Tibial nerve (tissue), 4 donors: ENCODE results near the gene CSPG4. TPM values are rescaled to one million over a fixed set of nuclear protein-coding genes. Genes with fewer than 3 reads are reported as not detected.
"Not testable (repeated sequence)": the region's sequence is repeated elsewhere in the genome, so short reads cannot be mapped to it uniquely, and the experiment has no call there.

Source experiments
- DNase-seq, 2 donors: peaks; one replicate each; pipeline ENCODE4 v3.0.0-alpha.2; 2019; ENCODE audit warnings: low spot score in 2 of 2
- H3K27ac ChIP-seq, 4 donors: fragments of 200-600 bp; sonication (generic) in 3 of 4; one replicate each; pipeline ENCODE4 v1.5.1; 2017 to 2019; ENCODE audit warnings: mild to moderate bottlenecking in 1 of 4
- H3K27me3 ChIP-seq, 2 donors: fragments of 200-600 bp; sonication (generic) in 1 of 2; one replicate each; pipeline versions ENCODE4 v1.5.1 to v1.6.0; 2017 to 2019
- H3K36me3 ChIP-seq, 3 donors: fragments of 200-600 bp; sonication (generic); one replicate each; pipeline ENCODE4 v1.5.1; 2018 to 2019
- H3K4me1 ChIP-seq, 4 donors: fragments of 200-600 bp; sonication (generic) in 3 of 4; one replicate each; pipeline ENCODE4 v1.5.1; 2017 to 2019
- H3K4me3 ChIP-seq, 4 donors: fragments of 200-600 bp; sonication (generic) in 3 of 4; one replicate each; pipeline ENCODE4 v1.5.1; 2017 to 2019; ENCODE audit warnings: mild to moderate bottlenecking in 1 of 4, moderate library complexity in 1 of 4
- H3K9me3 ChIP-seq, 4 donors: fragments of 200-600 bp; sonication (generic) in 3 of 4; one replicate each; pipeline ENCODE4 v1.5.1; 2017 to 2019
- CTCF ChIP-seq, 5 experiments: fragments of 200-600 bp in 3 of 5; fragments of 450-650 bp in 2 of 5; sonication (generic) in 3 of 5; IDR thresholded peaks; one replicate each; pipeline ENCODE4 v1.5.1; 2016 to 2019; ENCODE audit warnings: antibody characterized with exemption in 5 of 5, mild to moderate bottlenecking in 3 of 5, moderate library complexity in 2 of 5
- EP300 ChIP-seq, 2 donors: sonication (generic); formaldehyde crosslinking; IDR thresholded peaks; one replicate each; pipeline ENCODE4 v1.6.1; 2017; ENCODE audit warnings: antibody characterized with exemption in 2 of 2, mild to moderate bottlenecking in 1 of 2
- POLR2A ChIP-seq, 2 donors: fragments of 450-650 bp; IDR thresholded peaks; one replicate each; pipeline ENCODE4 v1.6.1; 2017; ENCODE audit warnings: antibody characterized with exemption in 2 of 2, mild to moderate bottlenecking in 2 of 2, moderate library complexity in 2 of 2
- WGBS, 2 donors: methylation state at CpG; one replicate each; pipeline ENCODE4 v1.1.5; 2018; 5-methylcytosine and 5-hydroxymethylcytosine counted together
- total RNA-seq, 4 donors: library from RNA; depleted of rRNA; stranded (reverse); fragments of >200 nt; gene quantifications; one replicate each; pipeline ENCODE4 v1.1.0, GENCODE V29; 2016

The CSPG4 gene
- total RNA-seq, 4 donors from 2014 or later, result 100 to 132 (median 115) TPM

DNA sequence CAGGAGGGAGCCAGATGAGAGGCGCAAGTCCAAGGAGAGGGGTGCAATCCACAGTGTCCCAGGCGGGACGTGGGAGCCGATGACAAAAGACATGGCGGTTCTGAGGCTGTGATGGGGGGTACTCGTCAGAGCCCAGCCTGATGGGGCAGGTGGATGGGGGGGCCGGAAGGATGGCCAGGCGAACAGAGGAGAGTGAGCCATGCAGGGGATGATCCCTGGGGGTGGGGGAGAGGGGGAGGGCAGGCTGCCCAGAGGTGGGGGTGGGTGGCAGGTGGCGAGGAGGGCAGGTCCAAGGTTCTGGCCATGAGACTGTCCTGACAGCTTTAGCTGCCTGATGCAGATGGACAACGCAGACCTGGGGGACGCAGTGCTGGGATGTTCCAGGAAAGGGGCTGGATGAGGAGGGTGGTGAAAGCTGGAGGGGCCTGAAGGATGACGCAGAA is 8.9 kb upstream of the CSPG4 start:
- peaks cover 0 to 61% (median 27%) of the 10 kb centered on the region in 4 donors for H3K4me1 ChIP-seq
- WGBS, 2 donors, result 88 to 93% methylated on average over 12 of the region's 12 CpGs
- no peak overlapping the region for H3K4me3 ChIP-seq
- DNase-seq, result no peak
- no peaks in the 10 kb centered on the region for H3K27me3 ChIP-seq
- TF ChIP-seq EP300 (IDR thresholded peaks at IDR 0.05) (no peak), CTCF (IDR thresholded peaks at IDR 0.05) (no peak), POLR2A (IDR thresholded peaks at IDR 0.05) (no peak)
- H3K36me3 ChIP-seq, result no peaks in the 10 kb centered on the region
- peak overlapping the region in 1 of 4 donors; percentile 93 for H3K27ac ChIP-seq
- H3K9me3 ChIP-seq, result no peaks in the 10 kb centered on the region

DNA sequence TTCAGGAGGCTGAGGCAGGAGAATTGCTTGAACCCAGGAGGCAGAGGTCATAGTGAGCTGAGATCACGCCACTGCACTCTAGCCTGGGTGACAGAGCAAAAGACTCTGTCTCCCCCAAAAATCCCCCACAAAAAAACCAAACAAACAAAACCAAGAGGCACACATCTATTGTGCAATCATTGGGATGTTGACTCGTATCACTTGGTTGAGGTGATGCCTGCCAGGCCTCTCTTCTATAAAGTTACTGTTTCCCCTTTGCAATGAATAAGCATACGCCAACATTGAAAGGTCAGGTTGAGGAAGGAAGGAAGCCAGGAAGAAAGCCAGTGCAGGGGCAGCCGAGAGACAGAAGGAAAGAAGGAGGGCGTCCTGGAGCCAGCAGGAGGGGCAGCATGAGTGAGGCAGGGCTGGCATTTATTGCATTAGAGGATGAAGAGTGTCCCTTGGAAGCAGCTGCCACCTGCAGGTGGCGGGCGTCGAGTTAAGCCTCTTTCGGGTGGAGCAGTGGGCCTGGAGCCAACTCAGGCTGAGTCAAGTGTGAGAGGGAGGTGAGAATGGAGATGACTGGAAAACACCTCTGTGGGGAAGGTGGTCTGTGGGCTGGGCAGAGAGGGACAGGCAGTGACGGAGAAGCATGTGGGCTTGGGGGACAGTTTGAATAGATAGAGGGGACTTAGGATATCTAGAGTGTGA is 8.3 kb upstream of the CSPG4 start:
- no peaks in the 10 kb centered on the region for H3K36me3 ChIP-seq
- H3K27me3 ChIP-seq, result no peaks in the 10 kb centered on the region
- 40 to 41% methylated on average over 10 of the region's 10 CpGs for WGBS, 2 donors
- no peak for TF ChIP-seq POLR2A (IDR thresholded peaks at IDR 0.05)
- no peak for TF ChIP-seq EP300 (IDR thresholded peaks at IDR 0.05)
- peak in 1 of 5 experiments; percentile 36 for TF ChIP-seq CTCF (IDR thresholded peaks at IDR 0.05)
- no peak overlapping the region for H3K4me3 ChIP-seq
- DNase-seq, result no peak
- H3K9me3 ChIP-seq, result no peaks in the 10 kb centered on the region
- H3K27ac ChIP-seq, result peak overlapping the region in 1 of 4 donors; percentile 66
- H3K4me1 ChIP-seq, result peaks cover 0 to 61% (median 27%) of the 10 kb centered on the region in 4 donors

DNA sequence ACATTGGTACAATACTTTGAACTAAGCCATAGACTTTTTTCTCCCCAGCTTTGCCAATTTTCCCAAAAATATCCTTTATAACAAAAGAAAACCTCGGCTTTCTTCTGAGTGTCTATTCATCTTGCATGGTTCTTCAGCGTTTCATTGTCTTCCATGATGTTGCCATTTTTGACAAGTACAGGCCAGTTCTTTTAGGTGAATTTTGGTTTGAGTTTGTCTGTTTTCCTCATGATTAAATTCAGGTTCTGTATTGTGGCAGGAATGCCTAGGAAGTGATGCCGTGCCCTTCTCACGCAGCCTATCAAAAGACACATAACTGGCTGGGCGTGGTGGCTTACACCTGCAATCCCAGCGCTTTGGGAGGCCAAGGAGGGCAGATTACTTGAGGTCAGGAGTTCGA is 7.6 kb upstream of the CSPG4 start:
- peak overlapping the region in 1 of 4 donors; percentile 66 for H3K27ac ChIP-seq

DNA sequence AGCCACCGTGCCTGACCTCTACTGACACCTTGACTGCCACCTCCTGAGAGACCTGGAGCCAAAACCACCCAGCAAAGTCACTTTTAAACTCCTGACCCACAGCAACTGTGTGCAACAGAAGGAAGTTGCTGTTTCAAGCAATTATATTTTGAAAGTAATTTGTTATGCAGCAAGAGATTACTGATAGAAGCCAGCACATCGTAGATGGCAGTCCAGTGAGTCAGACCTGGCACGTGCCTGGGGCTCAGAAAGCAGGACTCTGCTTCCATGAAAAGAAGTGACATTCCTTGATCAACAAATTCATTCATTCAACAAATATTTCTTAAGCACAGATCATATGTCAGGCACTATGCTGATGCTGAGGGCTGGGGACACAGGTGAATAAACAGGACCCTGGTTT is 5.7 kb upstream of the CSPG4 start:
- no peak for DNase-seq
- no peak overlapping the region for H3K4me3 ChIP-seq
- H3K27me3 ChIP-seq, result no peaks in the 10 kb centered on the region
- 34 to 44% methylated on average over 3 of the region's 3 CpGs for WGBS, 2 donors
- H3K36me3 ChIP-seq, result no peaks in the 10 kb centered on the region
- H3K9me3 ChIP-seq, result no peaks in the 10 kb centered on the region
- peak in 1 of 2 donors; percentile 6 for TF ChIP-seq EP300 (IDR thresholded peaks at IDR 0.05)
- no peak for TF ChIP-seq POLR2A (IDR thresholded peaks at IDR 0.05)
- peak overlapping the region in 3 of 4 donors; percentile 44 to 75 (median 71) for H3K27ac ChIP-seq
- peaks cover 0 to 70% (median 19%) of the 10 kb centered on the region in 4 donors for H3K4me1 ChIP-seq

More for the DNA sequence above, 7.6 kb upstream of the CSPG4 start:
- Histone ChIP-seq H3K4me3 (no peak overlapping the region), H3K4me1 (peaks cover 0 to 67% (median 27%) of the 10 kb centered on the region in 4 donors), H3K9me3 (no peaks in the 10 kb centered on the region), H3K36me3 (no peaks in the 10 kb centered on the region), H3K27me3 (no peaks in the 10 kb centered on the region)
- DNase-seq, result no peak
- WGBS, 2 donors, result 84 to 93% methylated on average over 7 of the region's 7 CpGs
- TF ChIP-seq CTCF (IDR thresholded peaks at IDR 0.05), result no peak
- TF ChIP-seq EP300 (IDR thresholded peaks at IDR 0.05), result no peak
- TF ChIP-seq POLR2A (IDR thresholded peaks at IDR 0.05), result no peak

DNA sequence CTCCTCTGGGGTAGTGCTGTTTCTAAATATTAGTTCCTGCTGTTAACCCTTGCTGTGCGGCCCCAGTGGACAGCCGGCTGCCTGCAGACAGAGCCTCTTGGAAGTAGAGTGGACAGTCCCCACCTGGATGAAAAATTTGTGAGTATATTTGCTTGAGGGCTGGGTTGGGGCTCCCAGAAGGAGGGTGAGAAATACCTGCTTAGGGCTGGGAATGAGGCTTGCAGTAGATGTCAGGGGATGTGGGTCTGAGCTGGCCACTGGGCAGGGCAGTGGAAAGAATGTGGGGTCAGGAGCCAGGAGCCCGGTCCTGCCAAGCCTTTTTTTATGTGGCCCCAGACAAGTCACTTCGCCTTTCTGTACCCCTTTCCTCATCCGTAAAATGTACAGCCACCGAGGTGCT is 4.4 kb upstream of the CSPG4 start:
- H3K9me3 ChIP-seq, H3K4me3 ChIP-seq, H3K36me3 ChIP-seq, H3K27me3 ChIP-seq, DNase-seq: not testable (repeated sequence)
- Histone ChIP-seq H3K4me1 (peaks cover 0 to 74% (median 22%) of the 10 kb centered on the region in 4 donors), H3K27ac (peak overlapping the region in 3 of 4 donors; percentile 53 to 82 (median 71))
- WGBS, 2 donors, result 48 to 71% methylated on average over 6 of the region's 6 CpGs

DNA sequence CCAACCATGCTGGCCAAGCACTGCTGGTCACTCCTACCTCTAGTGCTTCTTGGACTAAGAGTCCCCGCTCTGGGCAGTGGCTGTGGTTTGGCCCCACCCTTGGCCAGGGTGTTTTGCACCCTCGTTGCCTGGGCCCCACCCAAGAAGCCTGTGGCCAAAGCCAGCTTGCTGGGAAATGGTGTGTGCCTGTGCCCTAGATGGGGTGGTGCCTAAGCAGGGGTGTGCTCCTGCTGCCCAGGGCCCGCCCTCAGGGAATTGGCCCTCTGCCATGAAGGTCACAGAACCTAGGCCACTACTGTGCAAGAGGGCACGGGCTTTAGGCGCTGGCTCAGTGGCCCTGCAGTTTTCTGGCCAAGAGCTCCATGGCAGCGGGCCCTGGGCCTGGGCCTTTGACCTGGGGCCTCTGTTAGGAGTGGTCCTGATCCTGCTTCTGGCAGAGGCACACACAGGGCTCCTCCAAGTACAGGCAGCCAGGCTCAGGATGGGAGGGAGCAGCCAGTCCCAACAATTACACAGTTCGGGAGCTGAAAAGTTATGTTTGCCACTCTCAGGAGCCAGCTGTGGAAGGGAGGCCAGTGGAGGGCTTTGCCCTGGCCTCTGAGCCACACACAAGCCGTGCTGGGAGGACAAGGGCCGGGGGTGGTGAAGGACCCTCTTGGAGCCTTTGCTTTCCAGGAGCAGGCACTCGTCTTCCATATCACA is 3.8 kb upstream of the CSPG4 start:
- H3K4me3 ChIP-seq, result not testable (repeated sequence)
- Histone ChIP-seq H3K4me1 (peaks cover 0 to 68% (median 22%) of the 10 kb centered on the region in 4 donors), H3K27ac (peak overlapping the region in 3 of 4 donors; percentile 53 to 96 (median 71))

GRCh38 chr15:75715312-75715832 is 2.7 kb upstream of the CSPG4 start:
- H3K9me3 ChIP-seq, H3K27me3 ChIP-seq, H3K4me3 ChIP-seq, DNase-seq, H3K36me3 ChIP-seq: not testable (repeated sequence)
- Histone ChIP-seq H3K27ac (peak overlapping the region; percentile 42 to 98 (median 72)), H3K4me1 (peaks cover 0 to 61% (median 21%) of the 10 kb centered on the region in 4 donors)
- WGBS, 2 donors, result 69 to 79% methylated on average over 9 to 10 of the region's 10 CpGs

More for the DNA sequence above, 3.8 kb upstream of the CSPG4 start:
- peak in 1 of 2 donors; percentile 34 for TF ChIP-seq EP300 (IDR thresholded peaks at IDR 0.05)
- DNase-seq, H3K9me3 ChIP-seq, H3K27me3 ChIP-seq, H3K36me3 ChIP-seq: not testable (repeated sequence)
- 25% methylated on average over 3 of the region's 10 CpGs; no CpG with 5 or more reads in 1 of the 2 donors for WGBS, 2 donors
